GM18861 (cell line): ENCODE results near the gene HSD3B7.

Experiments
- ATAC-seq: cut with Tn5 transposase; IDR thresholded peaks from one replicate; pipeline ENCODE4 v1.9.1; 2021; ENCODE audit not compliant: unreplicated experiment

Gene HSD3B7

DNA sequence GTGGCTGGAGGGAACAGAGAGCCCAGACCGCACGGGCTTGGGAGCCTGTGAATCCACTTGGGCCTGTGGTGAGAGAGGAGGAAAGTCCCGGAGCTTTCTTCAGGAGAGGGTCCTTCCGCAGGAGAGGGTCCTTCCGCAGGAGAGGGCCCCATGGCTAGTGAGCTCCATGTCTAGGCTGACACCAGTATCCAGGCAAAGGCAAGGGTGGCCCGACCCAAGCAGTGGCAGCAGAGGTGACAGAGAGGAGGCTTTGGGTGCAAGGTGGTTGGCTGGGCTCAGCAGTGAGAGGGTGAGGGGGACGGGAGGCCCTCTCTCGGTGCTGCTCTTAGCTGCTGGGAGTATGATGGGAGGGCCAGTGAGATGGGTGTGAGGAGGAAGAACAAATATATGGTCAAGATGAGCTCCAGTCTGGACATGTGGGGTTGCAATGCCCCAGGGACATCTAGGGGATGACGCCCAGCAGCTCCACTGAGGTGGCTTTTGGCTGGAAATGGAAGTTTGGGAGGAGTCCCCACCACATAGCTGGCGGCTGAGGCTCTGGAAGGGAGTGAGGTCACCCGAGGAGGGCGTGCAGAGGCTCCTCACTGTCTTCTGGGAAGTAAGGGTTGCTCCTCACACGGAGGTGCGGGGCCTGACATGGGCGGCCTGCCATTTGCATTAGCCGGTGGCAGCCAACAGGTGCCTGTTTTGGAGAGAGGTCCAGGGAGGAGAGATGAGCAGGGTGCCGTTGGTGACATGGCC lies 2.3 kb upstream of the HSD3B7 start:
- no peak for ATAC-seq

DNA sequence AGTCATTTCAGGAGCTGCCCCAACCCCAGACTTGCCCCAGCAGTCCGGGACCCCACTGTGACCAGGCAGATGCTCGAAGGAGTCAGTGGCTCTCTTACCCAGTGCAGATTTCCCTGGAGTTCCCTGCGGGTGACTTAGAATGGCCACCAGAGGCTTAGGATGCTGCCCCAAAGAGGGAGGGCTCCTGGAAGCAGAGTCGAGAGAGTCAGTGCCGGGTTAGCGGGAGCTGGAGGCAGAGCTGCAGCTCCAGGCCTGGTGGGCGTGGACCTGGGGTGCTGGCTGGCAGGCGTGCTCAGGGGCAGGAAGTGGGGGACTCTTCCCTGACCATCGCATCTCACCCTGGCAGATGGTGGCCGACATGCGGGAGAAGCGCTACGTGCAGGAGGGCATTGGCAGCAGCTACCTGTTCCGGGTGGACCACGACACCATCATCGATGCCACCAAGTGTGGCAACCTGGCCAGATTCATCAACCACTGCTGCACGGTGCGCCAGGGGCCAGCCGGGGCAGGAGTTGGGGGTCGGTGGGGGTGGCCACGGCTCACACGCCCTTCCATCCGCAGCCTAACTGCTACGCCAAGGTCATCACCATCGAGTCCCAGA lies 1.6 kb upstream of the HSD3B7 start:
- no peak for ATAC-seq

DNA sequence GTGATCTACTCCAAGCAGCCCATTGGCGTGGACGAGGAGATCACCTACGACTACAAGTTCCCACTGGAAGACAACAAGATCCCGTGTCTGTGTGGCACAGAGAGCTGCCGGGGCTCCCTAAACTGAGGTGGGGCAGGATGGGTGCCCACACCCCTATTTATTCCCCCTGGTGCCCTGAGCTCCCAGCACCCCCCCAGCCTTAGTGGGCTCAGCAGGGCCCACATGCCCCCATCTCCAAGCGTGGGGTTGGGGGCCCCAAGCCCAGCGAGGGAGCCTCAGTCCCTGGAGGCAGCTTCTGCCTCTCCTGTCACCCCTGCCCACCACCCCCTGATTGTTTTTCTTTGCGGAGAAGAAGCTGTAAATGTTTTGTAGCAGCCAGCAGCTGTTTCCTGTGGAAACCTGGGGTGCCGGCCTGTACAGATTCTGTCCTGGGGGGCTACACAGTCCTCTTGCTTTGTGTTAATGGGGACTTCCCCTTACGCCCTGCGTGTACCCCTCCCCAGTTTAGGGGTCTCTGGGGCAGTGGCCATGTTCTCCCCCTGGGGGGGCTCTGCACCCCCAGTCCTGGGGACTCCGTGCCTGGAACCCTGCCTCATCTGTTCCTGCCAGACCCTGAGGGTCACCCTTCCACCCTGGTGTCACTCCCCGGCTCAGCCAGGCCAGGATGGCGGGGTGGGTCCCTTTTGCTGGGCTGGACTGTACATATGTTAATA lies 953 bp upstream of the HSD3B7 start:
- ATAC-seq = no peak

DNA sequence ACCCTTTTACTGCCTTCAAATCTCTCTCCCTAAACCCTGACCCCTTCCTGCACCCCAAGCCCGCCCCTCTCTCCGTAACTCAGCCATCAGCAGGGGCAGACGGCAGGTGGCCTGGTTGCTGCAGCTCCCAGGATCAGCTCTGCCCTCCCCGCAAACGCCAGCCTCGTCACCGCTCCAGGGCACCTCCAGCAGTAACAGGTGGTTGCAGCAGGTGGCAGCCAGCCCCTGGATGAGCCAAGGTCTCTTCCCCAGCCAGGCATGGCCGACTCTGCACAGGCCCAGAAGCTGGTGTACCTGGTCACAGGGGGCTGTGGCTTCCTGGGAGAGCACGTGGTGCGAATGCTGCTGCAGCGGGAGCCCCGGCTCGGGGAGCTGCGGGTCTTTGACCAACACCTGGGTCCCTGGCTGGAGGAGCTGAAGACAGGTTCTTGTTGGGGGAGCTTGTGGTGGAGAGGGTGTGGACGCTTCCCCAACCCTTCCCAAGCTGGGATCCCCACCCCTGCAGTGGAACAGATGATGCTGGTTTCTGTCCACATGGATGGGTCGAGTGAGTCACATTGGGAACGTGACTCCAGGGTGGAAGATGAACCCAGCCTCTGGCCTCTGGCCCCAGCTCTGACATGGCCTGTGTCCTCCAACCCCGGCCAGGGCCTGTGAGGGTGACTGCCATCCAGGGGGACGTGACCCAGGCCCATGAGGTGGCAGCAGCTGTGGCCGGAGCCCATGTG lies 558 bp downstream of the HSD3B7 start:
- no peak for ATAC-seq

DNA sequence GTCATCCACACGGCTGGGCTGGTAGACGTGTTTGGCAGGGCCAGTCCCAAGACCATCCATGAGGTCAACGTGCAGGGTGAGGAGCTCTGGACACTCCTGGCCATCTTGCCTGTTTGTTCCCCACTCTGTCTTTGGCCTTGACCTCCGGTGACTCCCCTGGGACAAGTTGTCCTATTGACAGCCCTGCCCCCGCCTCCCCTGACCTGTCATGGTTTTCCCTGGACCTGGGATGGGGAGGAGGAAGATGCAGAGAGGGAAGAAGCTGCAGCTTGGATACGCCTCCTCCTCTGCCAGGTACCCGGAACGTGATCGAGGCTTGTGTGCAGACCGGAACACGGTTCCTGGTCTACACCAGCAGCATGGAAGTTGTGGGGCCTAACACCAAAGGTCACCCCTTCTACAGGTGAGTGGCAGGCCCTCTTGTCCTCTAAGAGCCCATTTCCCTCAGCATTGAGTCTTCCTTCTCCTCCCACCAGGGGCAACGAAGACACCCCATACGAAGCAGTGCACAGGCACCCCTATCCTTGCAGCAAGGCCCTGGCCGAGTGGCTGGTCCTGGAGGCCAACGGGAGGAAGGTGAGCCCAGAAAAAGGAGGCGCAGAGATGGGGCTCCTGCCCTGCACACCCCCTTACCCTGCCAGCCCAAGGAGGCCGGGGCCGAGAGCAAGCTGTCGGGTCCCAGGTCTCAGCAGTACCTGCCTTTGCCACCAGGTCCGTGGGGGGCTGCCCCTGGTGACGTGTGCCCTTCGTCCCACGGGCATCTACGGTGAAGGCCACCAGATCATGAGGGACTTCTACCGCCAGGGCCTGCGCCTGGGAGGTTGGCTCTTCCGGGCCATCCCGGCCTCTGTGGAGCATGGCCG lies 1.4 kb downstream of the HSD3B7 start:
- no peak for ATAC-seq

DNA sequence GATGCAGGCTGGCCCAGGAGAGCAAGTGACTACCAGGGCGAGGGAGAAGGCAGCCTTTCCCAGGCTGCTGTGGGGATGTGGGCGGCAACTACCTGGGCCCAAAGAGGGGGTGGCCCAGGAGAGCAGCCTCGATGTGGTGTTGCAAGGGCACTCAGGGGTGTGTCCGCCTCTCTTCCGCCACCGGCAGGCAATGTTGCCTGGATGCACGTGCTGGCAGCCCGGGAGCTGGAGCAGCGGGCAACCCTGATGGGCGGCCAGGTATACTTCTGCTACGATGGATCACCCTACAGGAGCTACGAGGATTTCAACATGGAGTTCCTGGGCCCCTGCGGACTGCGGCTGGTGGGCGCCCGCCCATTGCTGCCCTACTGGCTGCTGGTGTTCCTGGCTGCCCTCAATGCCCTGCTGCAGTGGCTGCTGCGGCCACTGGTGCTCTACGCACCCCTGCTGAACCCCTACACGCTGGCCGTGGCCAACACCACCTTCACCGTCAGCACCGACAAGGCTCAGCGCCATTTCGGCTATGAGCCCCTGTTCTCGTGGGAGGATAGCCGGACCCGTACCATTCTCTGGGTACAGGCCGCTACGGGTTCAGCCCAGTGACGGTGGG lies 2.7 kb downstream of the HSD3B7 start:
- ATAC-seq = no peak

DNA sequence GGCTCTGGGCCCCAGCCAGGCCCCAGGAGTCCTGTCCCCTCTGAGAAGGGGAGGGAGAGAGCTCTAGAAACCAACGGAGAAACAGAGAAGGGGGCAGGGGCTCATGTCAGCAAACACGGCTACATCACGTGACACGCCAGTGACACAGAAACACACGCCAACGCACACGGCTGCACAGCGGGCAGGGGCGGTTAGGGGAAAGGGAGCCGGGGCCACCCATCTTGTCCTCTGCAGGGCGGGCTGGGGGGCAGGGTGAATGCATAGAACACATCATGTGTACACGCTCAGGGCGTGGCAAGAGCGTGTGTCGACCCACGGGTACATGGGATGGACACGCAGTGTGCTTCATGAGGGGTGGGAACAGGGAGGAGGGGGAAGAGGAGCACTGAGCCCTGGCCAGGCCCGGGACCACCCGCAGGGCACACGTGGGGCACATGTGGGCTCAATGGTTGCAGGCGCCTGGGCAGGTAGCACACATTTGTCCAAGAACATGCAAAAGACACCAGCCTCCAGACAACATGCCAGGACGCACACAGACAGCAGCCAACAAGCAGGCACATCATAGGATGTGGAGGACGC lies 4.6 kb downstream of the HSD3B7 start:
- no peak for ATAC-seq

DNA sequence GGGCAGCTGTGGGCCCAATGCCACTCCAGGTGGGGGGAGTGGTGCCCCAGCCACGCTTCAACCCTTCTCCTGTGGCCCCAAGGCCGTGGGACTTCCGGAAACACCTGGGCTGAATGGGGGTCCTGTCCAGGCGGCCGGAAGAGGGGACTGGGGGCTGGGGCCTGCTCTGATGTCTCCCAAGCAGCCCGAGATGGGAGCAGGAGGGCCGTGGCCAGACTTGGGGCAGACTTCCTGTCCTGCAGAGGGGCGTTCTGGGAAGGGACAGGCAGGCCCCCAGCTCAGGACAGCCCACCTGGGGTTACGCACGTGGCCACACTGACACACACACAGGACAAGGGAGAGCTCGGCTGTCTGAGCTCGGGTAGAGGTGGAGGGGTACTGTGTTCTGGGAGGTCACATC lies 5.1 kb downstream of the HSD3B7 start:
- ATAC-seq = no peak

DNA sequence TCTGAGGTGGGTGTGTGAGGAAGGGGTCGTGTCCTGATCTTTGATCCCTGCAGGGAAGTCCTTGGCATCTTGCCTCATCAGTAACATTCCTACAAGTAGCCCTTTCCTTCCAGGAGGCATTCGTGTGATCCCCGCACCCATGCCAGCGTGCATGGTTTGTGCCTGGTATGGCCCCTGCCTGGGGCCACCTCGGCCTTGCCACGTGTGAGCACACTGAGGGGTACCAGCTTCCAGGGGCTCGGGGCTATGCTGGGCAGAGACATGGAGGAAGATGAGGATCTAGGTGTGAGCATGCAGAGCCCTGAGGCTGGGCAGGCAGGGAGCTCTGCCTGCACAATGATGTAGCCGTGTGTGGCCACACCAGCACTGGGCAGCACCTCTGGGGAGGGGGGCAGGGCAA lies 6.0 kb downstream of the HSD3B7 start:
- no peak for ATAC-seq

DNA sequence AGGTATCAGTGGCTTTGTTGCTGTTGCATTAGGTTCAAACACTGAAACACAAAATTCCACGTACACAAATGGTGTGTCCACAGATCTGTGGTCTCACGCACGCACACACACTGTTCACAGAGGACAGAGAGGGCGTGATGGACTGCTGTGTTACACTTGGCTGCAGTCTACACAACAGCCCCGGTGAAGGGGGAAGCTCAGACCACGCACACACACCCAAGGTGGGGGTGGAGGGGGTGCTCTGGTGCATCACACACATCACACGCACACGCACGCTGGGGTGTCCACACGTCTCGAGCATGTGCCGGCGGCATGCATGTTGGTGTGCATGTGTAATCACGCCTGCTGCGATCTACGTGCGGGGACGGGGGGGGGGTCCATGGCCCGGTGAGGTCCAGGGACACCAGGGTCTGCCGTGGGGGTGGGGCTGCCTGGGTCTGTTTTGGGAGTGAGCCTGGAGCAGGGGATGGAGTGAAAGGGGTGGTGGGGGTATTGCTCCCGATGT lies 7.3 kb downstream of the HSD3B7 start:
- ATAC-seq = no peak

DNA sequence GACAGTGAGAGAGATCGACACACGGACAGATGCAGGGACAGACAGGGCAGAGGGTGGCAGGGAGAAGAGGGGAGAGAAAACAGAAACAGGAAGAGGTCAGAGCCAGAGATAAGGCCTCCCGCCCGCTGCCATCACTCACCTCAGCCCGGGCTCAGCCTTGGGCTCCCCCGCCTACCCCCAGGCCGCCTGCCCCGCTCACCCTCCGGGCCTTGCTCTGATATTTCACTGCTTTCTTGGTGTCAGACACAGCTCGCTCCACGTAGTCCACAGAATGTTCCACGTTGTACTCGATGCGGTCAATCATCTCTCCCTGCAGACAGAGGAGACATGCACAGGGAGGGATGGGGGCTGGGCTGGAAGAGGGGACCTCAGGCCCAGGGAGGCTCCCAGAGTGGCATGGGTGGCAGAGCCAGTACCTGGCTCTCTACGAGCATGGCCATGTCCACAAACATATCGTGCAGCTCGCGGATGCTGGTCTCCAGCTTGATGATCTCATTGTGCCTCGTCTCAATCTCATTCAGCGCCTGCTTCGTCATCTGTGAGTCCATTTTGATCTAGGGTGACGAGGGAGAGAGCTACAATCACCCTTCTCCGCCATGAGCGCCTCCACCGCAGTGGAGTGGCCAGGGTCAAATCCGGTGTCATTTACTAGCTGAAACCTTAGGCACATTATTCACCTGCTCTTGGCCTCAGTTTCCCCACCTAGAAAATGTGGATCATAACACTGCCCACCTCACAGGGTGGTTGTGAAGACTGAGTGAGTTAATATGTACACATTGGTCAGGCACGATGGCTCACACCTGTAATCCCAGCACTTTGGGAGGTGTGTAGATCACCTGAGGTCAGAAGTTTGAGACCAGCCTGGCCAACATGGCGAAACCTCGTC lies 8.2 kb downstream of the HSD3B7 start:
- ATAC-seq = no peak

DNA sequence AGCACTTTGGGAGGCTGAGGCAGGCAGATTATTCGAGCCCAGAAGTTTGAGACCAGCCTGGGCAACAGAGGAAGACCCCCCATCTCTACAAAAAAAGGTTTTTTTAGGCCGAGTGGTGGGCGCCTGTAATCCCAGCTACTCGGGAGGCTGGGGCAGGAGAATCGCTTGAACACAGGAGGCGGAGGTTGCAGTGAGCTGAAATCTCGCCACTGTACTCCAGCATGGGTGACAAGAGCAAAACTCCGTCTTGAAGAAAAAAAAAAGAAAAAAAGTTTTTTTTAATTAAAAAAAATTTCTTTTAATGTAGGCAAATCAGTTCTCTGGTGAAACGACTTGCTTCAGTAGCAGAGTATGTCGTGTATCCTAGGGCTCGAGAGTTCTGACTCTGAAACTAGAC lies 10.9 kb downstream of the HSD3B7 start:
- ATAC-seq = no peak

DNA sequence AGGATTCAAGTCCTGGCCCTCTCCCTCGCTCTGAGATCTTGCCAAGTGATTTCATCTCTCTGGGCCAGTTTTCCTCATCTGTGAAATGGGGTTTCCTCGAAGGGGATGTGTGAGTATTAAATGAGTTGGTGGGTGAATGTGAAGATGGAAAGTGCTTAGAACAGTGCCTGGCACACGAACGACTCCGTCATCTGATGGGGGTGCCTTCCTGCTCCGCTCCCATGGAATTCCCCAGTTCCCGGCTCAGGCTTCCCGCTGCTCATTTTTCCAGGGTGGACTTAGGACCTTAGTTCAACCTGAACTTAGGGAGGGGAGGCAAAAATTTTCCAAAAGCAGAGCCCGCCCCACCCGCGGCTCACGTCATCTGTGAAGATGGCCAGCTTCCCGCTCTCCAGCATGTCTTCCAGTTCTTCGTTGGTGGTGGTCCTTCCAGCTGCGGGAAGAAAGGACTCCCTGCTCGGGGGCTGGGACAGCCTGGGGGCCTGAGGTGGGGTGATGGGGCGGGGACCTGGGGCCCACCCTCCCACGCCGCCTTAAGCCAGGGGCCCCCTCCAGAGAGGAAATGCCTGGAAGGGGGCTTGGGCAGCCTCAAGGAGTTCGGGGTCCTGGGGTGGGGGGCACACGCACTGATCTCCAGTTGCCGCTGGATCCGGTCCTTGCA lies 11.4 kb downstream of the HSD3B7 start:
- no peak for ATAC-seq

DNA sequence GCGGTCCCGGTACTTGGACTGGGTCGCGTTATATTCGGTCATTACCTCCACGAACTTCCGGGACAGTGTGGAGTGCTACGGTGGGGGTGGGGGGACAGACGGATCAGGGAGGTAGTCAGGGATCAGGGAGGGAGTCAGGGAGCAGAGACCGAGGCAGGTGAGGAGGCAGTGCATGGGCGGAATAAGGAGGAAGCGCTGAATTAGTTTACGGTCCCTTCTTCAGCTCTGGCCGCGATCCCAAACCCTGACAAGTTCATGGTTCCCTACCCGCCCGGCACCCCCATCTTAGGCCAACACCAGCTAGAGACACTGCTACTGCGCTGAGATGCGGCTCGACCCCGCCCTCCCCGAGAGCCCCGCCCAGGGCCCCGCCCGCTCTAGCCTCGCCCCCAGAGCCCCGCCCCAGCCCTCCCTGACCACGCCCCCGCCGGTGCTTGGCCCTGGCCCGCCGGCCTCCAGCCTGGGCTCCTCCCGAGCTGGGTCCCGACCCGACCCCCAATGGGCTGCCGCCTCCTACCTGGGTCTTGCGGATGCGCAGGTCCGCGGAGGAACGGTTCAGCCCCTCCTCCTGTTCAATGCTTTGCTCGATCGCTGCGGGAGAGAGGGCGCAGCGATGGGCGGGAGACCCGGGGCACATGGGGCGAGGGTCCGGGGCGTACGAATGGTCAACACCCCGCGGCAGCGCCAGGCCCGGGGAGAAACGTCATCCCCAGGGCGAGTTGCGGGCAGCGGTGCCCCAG lies 12.1 kb downstream of the HSD3B7 start:
- no peak for ATAC-seq

DNA sequence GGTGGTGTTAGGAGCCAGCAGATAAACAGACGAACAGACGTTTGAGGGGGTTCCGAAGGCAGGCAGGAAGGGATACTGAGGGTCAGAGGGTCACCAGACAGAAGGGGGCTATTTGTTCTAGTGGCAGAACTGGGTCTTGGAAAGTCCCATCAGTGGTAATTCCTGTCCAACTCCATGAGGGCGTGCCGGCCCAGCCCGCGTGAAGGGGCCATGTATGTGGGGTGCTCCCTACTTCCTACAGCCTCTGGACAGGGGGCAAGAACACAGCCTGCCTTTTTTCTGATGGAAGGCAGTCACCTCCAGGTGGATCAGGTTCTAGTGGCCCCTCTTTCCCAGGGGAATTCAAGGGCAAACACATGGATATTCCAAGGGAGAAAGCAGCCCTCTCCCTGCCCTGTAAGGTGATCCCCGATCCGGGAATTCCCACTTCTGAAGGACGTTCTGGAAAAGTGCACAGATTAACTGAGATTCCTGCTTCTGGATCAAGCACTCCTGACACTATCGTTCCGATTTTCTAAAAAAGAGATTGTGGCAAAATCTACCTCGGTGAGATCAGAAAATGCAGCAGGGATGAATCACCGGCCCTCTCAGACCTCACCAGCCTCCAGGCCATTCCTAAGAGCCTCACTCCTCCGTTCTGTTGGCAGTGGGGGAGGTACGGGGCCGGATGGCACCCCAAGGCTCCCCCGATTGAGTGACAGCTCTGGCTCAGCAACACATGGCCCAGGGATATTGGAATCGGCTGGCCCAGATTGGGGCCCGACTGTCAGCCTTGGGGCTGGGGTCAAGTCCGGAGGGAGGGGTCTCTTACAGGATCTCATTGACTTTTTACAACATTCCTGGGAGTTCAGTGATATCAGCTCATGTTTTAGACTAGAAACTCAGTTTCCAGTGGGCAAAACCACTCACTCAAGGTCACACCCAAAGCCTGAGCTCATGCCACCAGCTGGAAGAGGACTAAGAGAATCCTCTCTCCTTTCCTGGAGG lies 13.0 kb downstream of the HSD3B7 start:
- ATAC-seq = no peak
